Esophagus (tissue), 2 donors: Measurements from ENCODE around the gene CST8. TPM values are rescaled to one million over a fixed set of nuclear protein-coding genes. Genes with fewer than 3 reads are reported as not detected.
"Not testable (repeated sequence)": the region's sequence is repeated elsewhere in the genome, so short reads cannot be mapped to it uniquely, and the experiment has no call there.

ENCODE experiments used
- H3K27ac ChIP-seq, 2 donors: one replicate each; pipeline ENCODE4 v1.5.1; 2013; ENCODE audit warnings: low read depth in 2 of 2, mild to moderate bottlenecking in 2 of 2, inconsistent platforms in 1 of 2, low read length in 1 of 2, moderate library complexity in 1 of 2
- H3K27me3 ChIP-seq, 2 donors: one replicate each; pipeline ENCODE4 v1.6.1; 2013; ENCODE audit warnings: low read length in 2 of 2, control low read depth in 1 of 2, mild to moderate bottlenecking in 1 of 2; ENCODE audit not compliant: insufficient read depth in 2 of 2, control insufficient read depth in 1 of 2
- H3K36me3 ChIP-seq, 2 donors: one replicate each; pipeline ENCODE4 v1.6.1; 2013; ENCODE audit warnings: low read length in 1 of 2; ENCODE audit not compliant: control insufficient read depth in 2 of 2, insufficient read depth in 2 of 2
- H3K4me1 ChIP-seq, 2 donors: one replicate each; pipeline ENCODE4 v1.6.1; 2013; ENCODE audit warnings: low read length in 1 of 2; ENCODE audit not compliant: control insufficient read depth in 2 of 2, insufficient read depth in 2 of 2
- H3K4me3 ChIP-seq, 2 donors: one replicate each; pipeline ENCODE4 v1.5.1; 2013; ENCODE audit warnings: low read length in 2 of 2, mild to moderate bottlenecking in 2 of 2, low read depth in 1 of 2, moderate library complexity in 1 of 2
- H3K9me3 ChIP-seq, 2 donors: one replicate each; pipeline ENCODE4 v1.6.1; 2013; ENCODE audit warnings: mild to moderate bottlenecking in 2 of 2, low read depth in 1 of 2, low read length in 1 of 2, moderate library complexity in 1 of 2; ENCODE audit not compliant: control insufficient read depth in 2 of 2, insufficient read depth in 1 of 2
- WGBS, 2 donors: extraction: QIAGEN DNeasy Blood & Tissue Kit; methylation state at CpG; one replicate each; pipeline ENCODE4 v1.1.7; 2013; 5-methylcytosine and 5-hydroxymethylcytosine counted together
- polyA plus RNA-seq, 2 donors: library from polyadenylated mRNA; stranded (reverse); fragments of 200-250 nt; gene quantifications; one replicate each; pipeline ENCODE4 v1.2.3, GENCODE V29; 2013
- donor health status: healthy with polysubstance abuse.
- donor health status: Bipolar disorder and iron deficiency.

CST8 gene
- polyA plus RNA-seq, 2 donors, result not detected

DNA sequence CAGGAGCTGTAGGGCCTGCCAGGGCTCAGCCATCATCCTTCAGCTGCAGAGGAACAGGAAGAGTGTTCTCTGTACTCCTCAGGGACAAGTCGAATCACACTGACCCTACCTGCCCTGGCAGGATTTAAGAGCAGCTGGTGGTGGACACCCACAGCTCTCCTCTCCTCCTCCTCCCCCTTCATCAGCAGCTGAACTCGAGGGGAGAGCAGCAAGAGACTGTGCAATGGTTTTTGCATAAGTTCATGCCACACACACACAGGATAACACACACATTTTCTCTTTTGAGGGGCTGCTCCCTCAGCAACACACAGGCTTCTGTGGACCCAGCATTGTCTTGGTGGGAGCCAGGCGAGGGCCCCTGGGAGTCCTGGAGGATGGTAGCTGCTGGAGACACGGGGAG lies 38.1 kb upstream of the CST8 start, which contains the start of gene CST11:
Gene CST11 (minus strand): TSS at position 101 of the 400 bp plus-strand sequence. CDS start 65 bp downstream, at position 36.
- 43 to 52% methylated on average over 4 of the region's 4 CpGs for WGBS, 2 donors
- Histone ChIP-seq H3K36me3 (no peaks in the 10 kb centered on the region), H3K4me1 (peaks cover 0 to 4% of the 10 kb centered on the region in 2 donors), H3K27me3 (no peaks in the 10 kb centered on the region), H3K27ac (no peak within 1 kb of the TSS), H3K4me3 (no peak within 1 kb of the TSS), H3K9me3 (peaks cover 0 to 2% of the 10 kb centered on the region in 2 donors)

DNA sequence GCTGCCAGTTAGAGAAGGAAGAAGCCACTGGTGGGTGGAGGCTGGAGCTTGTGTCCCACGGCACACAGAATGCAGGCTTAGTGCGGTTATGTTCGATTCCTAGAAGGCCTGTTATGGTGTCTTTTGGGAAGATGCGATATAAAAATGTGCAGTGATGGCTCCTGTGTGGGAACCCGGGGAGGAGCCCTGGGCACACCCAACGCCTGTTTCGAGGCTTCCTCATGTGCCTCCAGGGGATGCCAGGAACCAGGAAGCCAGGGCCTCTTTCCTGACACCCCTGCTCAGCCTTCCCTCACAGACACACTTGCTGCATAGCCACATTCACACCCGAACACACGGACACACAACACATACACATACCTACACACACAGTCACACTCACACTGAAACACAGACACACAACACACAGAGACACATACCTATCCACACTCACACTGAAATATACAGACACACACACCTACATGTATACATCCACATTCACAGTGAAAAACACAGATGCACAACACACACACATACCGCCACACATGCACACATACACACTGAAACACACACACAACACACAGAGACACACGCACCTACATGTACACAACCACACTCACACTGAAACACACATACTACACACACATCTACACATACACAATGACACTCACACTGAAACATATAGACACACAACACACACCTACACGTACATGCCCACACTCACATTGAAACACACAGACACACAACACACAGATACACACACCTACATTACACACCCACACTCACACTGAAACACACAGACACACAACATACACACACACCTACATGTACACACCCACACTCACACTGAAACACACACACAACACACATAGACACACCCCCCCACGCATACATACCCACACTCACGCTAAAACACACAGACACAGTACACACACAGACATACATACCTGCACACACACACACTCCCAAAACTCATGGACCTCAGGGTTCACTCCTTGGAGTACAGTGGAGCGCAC lies 37.1 kb upstream of the CST8 start:
- WGBS, 2 donors, result 80 to 84% methylated on average over 15 of the region's 15 CpGs

DNA sequence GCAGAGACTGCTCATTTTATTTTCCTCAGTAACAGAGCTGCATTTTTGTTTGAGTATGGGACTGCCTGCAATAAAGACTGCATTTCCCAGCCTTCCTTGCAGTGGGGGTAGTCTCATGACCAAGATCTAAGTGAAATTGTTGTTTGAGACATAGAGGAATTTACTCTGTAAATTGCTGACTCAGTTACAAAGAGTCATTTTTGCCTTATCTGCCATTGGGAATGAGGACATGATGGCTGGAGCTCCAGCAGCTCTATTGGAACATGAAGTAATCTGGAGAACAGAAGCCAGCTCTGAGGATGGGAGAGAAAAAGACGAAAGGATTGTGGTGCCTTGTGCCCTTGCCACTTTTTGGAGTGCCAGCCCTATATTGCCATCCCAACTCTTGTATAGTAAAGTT lies 36.1 kb upstream of the CST8 start:
- no peaks in the 10 kb centered on the region for H3K27me3 ChIP-seq
- peaks cover 0 to 2% of the 10 kb centered on the region in 2 donors for H3K4me1 ChIP-seq
- H3K36me3 ChIP-seq, result no peaks in the 10 kb centered on the region
- WGBS, 2 donors, result 89 to 94% methylated on average over 1 of the region's 1 CpG
- no peak overlapping the region for H3K4me3 ChIP-seq
- no peak overlapping the region for H3K27ac ChIP-seq
- H3K9me3 ChIP-seq, result peaks cover 0 to 2% of the 10 kb centered on the region in 2 donors

More for the DNA sequence above, 37.1 kb upstream of the CST8 start:
- Histone ChIP-seq H3K9me3 (peaks cover 0 to 2% of the 10 kb centered on the region in 2 donors), H3K4me3 (no peak overlapping the region), H3K4me1 (peaks cover 0 to 4% of the 10 kb centered on the region in 2 donors), H3K36me3 (no peaks in the 10 kb centered on the region), H3K27ac (no peak overlapping the region), H3K27me3 (no peaks in the 10 kb centered on the region)

DNA sequence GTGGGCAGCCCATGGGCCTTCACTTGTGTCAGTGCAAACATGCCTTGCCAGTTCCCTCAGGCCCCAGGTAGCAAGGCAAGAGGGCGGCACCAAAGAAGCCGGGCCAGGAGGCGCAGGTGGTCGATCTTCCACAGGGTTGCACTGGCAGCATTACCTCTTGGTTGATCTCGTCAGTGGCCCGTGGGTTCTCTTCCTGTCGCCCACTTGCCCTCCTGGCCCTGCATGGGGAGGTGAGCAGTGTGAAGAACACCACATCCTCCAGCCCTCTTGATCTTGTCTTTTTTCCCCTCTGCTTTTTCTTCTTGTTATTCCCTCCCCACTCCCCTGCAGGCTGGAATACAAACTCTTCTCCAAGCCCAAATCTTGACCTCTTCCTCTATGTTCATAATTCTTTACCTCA lies 35.3 kb upstream of the CST8 start:
- H3K9me3 ChIP-seq, result peaks cover 0 to 2% of the 10 kb centered on the region in 2 donors
- no peak overlapping the region for H3K4me3 ChIP-seq
- whole genome bisulfite sequencing, 2 donors, result 86 to 90% methylated on average over 7 of the region's 7 CpGs
- H3K27me3 ChIP-seq, result no peaks in the 10 kb centered on the region
- no peak overlapping the region for H3K27ac ChIP-seq
- no peaks in the 10 kb centered on the region for H3K36me3 ChIP-seq
- H3K4me1 ChIP-seq, result peaks cover 0 to 2% of the 10 kb centered on the region in 2 donors

DNA sequence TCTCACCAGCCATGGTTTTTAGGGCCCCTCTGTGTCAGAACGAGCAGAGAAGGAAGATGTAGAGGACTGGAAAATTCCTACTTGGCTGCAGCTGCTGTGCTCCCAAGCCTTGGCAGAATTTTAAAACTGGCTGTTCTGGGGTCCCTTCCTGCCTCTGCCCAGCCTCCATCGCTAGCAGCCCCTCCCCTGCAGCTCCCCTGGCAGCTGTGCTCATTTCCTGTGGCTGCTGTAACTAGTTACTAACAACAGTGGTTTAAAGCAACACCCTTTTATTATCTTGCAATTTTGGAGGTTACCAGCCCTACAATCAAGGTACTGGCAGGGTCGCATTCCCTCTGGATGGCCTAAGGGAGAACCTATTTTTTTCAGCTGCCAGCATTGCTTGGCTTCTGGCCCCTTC lies 34.5 kb upstream of the CST8 start:
- Histone ChIP-seq H3K27me3 (no peaks in the 10 kb centered on the region), H3K4me3 (no peak overlapping the region), H3K9me3 (no peaks in the 10 kb centered on the region), H3K27ac (no peak overlapping the region), H3K36me3 (no peaks in the 10 kb centered on the region), H3K4me1 (peaks cover 0 to 2% of the 10 kb centered on the region in 2 donors)
- 29 to 40% methylated on average over 3 of the region's 3 CpGs for WGBS, 2 donors

DNA sequence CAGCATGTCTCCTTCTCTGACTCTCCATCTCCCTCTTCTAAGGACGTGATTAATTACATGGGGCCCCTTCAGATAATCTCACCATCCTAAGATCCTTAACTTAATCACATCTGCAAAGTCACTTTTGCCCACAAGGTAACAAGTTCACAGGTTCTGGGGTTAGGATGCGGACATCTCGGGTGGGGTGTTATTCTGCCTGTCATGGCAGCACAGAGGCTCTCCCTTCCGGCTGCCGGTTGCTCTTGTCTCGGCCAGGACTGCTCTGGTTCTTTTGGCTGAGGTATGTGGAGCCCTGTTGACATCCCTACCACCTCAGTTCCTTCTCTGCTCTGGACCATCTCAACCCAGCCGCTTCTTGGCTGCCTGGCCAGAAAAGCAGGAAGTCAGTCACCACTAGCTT lies 34.0 kb upstream of the CST8 start:
- H3K27me3 ChIP-seq, result no peaks in the 10 kb centered on the region
- 87 to 88% methylated on average over 7 of the region's 7 CpGs for WGBS, 2 donors
- H3K36me3 ChIP-seq, result no peaks in the 10 kb centered on the region
- H3K4me1 ChIP-seq, result peaks cover 0 to 2% of the 10 kb centered on the region in 2 donors
- H3K4me3 ChIP-seq, result no peak overlapping the region
- H3K27ac ChIP-seq, result no peak overlapping the region
- no peaks in the 10 kb centered on the region for H3K9me3 ChIP-seq

DNA sequence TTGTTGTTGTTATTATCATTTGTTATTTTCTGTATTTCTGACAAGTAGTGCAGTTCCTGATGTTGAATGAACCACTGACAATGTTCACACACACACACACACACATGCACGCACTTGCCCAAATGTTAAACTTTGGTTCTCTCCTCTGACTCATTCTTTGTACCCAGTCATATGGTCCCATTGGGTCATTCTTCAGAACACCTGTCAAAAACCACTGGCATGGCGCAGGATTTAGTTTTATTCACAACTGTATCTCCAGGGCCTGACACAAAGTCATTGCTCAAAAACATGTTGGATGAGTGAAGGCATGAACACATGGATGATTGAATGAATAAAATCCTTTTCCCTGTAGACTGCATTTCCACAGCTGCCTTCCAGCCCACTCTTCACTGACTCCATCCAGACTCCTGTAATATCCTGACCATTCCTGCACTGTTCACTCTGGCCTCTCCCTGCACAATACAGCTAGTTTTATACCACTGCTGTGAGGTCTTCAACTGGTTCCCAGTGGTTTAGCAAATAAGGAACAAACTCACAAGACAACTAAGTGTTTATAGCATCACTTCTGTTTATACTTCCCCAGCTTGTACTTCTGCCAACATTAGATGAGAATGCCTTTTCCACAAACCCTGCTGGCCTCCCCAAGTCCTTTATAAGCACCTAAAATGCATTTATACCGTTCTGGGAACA lies 31.3 kb upstream of the CST8 start:
- Histone ChIP-seq H3K9me3 (peaks cover 0 to 3% of the 10 kb centered on the region in 2 donors), H3K27ac (no peak overlapping the region)
- WGBS, 2 donors, result 48 to 54% methylated on average over 3 of the region's 3 CpGs

DNA sequence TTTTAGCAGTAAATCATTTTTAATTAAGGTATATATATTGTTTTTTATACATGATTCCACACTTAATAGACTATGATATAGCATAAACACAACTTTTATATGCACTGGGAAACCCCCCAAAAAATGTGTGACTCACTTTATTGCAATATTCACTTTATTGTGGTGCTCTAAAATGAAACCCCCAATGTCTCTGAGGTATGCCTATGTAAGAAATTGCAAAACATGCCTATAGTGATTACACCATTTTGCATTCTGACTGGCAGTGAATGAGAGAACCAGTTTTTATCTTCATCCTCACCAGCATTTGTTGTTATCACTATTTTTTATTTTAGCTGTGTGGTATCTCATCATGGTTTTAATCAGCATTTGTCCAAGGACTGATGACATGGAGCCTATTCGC lies 29.7 kb upstream of the CST8 start:
- H3K9me3 ChIP-seq, result peaks cover 3 to 6% of the 10 kb centered on the region in 2 donors
- no peaks in the 10 kb centered on the region for H3K4me1 ChIP-seq
- H3K4me3 ChIP-seq, result no peak overlapping the region
- no peaks in the 10 kb centered on the region for H3K36me3 ChIP-seq
- WGBS, 2 donors, result 49 to 91% methylated on average over 1 of the region's 1 CpG
- H3K27me3 ChIP-seq, result peaks cover 0 to 2% of the 10 kb centered on the region in 2 donors
- no peak overlapping the region for H3K27ac ChIP-seq

More for the DNA sequence above, 31.3 kb upstream of the CST8 start:
- Histone ChIP-seq H3K4me1 (no peaks in the 10 kb centered on the region), H3K36me3 (no peaks in the 10 kb centered on the region), H3K4me3 (no peak overlapping the region), H3K27me3 (no peaks in the 10 kb centered on the region)

DNA sequence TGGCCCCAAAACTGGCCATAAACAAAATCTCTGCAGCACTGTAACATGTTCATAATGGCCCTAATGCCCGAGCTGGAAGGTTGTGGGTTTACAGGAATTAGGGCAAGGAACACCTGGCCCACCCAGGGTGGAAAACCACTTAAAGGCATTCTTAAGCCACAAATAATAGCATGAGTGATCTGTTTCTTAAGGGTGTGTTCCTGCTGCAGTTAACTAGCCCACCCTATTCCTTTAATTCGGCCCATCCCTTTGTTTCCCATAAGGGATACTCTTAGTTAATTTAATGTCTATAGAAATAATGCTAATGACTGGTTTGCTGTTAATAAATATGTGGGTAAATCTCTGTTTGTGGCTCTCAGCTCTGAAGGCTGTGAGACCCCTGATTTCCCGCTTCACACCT lies 24.0 kb upstream of the CST8 start:
- not testable (repeated sequence) for H3K36me3 ChIP-seq, H3K4me3 ChIP-seq, H3K9me3 ChIP-seq, H3K4me1 ChIP-seq, H3K27ac ChIP-seq, H3K27me3 ChIP-seq
- 86 to 90% methylated on average over 3 of the region's 3 CpGs for WGBS, 2 donors
